ENCODE results near the gene RNF11. TPM values are rescaled to one million over a fixed set of nuclear protein-coding genes. Genes with fewer than 3 reads are reported as not detected.
A peak's percentile ranks its signal among the peaks of the same experiment; 100 is the strongest.

The RNF11 gene
- total and polyA plus RNA-seq, 7 donors: 64.3 to 137 (median 107) TPM

DNA sequence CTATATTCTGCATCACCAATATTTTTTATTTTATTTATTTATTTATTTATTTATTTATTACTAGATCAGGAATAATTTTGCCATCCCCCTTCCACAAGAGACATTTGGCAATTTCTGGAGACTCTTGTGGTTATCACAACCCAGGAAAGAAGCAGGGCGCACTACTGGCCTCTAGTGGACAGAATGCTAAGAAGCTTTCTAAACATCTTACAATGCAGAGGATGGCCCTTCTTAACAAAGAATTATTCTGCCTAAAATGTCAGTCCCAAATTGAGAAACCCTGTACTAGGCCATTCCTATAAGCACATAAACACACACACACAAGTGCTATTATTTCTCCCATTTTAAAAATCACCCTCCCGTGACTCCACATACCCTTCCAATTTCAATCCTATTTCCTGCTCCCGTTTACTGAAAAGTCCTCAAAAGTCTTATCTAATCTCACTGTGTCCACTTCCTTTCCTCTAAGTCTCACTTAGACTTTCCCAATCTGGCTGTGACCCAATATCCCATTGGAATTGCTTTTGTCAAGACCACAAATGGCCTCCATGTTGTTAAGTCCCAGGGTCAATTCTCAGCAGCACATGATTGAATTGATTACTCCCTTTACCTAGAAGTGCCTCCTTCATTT, 43.7 kb upstream of the RNF11 start:
- Histone ChIP-seq H3K27me3 (ENCODE audit: insufficient read depth in 3 of 3, low read length in 2 of 3) (no peaks in the 10 kb centered on the region), H3K9me3 (no peaks in the 10 kb centered on the region), H3K36me3 (ENCODE audit: insufficient read depth in 1 of 2, low read depth in 1 of 2) (no peaks in the 10 kb centered on the region), H3K4me3 (no peak overlapping the region), H3K27ac (no peak overlapping the region), H3K4me1 (no peaks in the 10 kb centered on the region)
- peak; percentile 43 to 70 for DNase-seq
- TF ChIP-seq, protein P1, sequence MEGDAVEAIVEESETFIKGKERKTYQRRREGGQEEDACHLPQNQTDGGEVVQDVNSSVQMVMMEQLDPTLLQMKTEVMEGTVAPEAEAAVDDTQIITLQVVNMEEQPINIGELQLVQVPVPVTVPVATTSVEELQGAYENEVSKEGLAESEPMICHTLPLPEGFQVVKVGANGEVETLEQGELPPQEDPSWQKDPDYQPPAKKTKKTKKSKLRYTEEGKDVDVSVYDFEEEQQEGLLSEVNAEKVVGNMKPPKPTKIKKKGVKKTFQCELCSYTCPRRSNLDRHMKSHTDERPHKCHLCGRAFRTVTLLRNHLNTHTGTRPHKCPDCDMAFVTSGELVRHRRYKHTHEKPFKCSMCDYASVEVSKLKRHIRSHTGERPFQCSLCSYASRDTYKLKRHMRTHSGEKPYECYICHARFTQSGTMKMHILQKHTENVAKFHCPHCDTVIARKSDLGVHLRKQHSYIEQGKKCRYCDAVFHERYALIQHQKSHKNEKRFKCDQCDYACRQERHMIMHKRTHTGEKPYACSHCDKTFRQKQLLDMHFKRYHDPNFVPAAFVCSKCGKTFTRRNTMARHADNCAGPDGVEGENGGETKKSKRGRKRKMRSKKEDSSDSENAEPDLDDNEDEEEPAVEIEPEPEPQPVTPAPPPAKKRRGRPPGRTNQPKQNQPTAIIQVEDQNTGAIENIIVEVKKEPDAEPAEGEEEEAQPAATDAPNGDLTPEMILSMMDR (IDR thresholded peaks at IDR 0.05): peak; percentile 80
- 46 to 51% (median 50%) methylated on average over 3 of the region's 3 CpGs for WGBS, 3 donors
- intact Hi-C loops (cut with DNase I): loop anchor here in 1 of 2 donors (2.0 kb wide), 1 partner anchor 104 kb away; no protein-coding TSS in a partner anchor
- ATAC-seq: peak in 3 of 4 donors; percentile 57 to 80 (median 63)

DNA sequence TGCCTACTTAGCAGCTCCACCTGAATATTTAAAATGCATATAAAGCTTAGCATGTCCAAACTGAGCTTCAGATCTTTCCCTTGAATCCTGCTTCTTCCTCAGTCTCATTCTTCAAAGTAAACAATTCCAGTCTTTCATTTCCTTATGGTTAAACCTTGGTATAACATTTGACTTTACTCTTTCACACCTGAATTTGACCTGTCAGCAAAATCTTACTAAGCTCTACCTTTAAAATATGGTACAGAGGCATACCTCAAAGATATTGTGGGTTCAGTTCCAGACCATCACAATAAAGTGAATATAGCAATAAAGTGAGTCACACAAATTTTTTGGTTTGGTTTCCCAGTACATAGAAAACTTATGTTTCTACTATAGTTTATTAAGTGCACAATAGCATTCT, 42.5 kb upstream of the RNF11 start:
- TF ChIP-seq, protein P1 (IDR thresholded peaks at IDR 0.05): no peak
- Histone ChIP-seq H3K27me3 (ENCODE audit: insufficient read depth in 3 of 3, low read length in 2 of 3) (no peaks in the 10 kb centered on the region), H3K27ac (no peak overlapping the region), H3K36me3 (ENCODE audit: insufficient read depth in 1 of 2, low read depth in 1 of 2) (no peaks in the 10 kb centered on the region), H3K9me3 (no peaks in the 10 kb centered on the region), H3K4me3 (no peak overlapping the region), H3K4me1 (no peaks in the 10 kb centered on the region)
- DNase-seq (no peak), ATAC-seq (no peak)
- intact Hi-C loops (cut with DNase I): loop anchor here in 1 of 2 donors (2.0 kb wide), 1 partner anchor 103 kb away; no protein-coding TSS in a partner anchor

- Histone ChIP-seq H3K9me3 (no peaks in the 10 kb centered on the region), H3K36me3 (ENCODE audit: insufficient read depth in 1 of 2, low read depth in 1 of 2) (no peaks in the 10 kb centered on the region), H3K27ac (no peak overlapping the region), H3K4me1 (no peaks in the 10 kb centered on the region), H3K27me3 (ENCODE audit: insufficient read depth in 3 of 3, low read length in 2 of 3) (no peaks in the 10 kb centered on the region), H3K4me3 (no peak overlapping the region)
- DNase-seq (no peak), ATAC-seq (no peak)
- WGBS, 3 donors: 81 to 85% (median 82%) methylated on average over 3 of the region's 3 CpGs
- intact Hi-C loops (cut with DNase I): no loop called here
- TF ChIP-seq, protein P1 (IDR thresholded peaks at IDR 0.05): no peak
Measured at GRCh38 chr1:51203121-51203873, 32.8 kb upstream of the RNF11 start.

DNA sequence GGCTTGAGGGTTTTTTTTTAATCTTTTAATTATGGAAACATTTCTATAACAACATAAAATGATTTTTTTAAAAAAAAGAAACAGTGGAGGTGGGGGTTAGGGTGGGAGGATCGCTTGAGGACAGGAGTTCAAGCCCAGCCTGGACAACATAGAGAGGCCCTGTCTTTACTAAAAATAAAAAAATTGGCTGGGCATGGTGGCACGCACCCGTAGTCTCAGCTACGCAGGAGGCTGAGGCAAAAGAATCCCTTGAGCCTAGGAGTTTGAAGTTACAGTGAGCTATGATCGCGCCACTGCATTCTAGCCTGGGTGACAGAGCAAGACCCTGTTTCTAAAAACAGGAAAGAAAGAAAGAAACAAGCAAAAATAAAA, 32.2 kb upstream of the RNF11 start:
- H3K27me3 ChIP-seq (ENCODE audit: insufficient read depth in 3 of 3, low read length in 2 of 3): no peaks in the 10 kb centered on the region
- no peak for DNase-seq
- TF ChIP-seq, protein P1 (IDR thresholded peaks at IDR 0.05): no peak
- no peaks in the 10 kb centered on the region for H3K4me1 ChIP-seq
- no peaks in the 10 kb centered on the region for H3K36me3 ChIP-seq (ENCODE audit: insufficient read depth in 1 of 2, low read depth in 1 of 2)
- WGBS, 3 donors: 93 to 99% (median 95%) methylated on average over 6 of the region's 6 CpGs
- H3K9me3 ChIP-seq: no peaks in the 10 kb centered on the region
- no peak for ATAC-seq
- no peak overlapping the region for H3K4me3 ChIP-seq
- intact Hi-C loops (cut with DNase I): no loop called here
- no peak overlapping the region for H3K27ac ChIP-seq
